Loucy (cell line): ENCODE results near the gene MS4A14.

Experiments used
- H2AFZ ChIP-seq: fragments of 200-600 bp; sonication (generic); 2 replicates; pipeline ENCODE4 v1.6.0; 2016; ENCODE audit warnings: antibody characterized with exemption, mild to moderate bottlenecking, low read length, moderate library complexity
- H3F3A ChIP-seq: fragments of 200-600 bp; 2 replicates; pipeline ENCODE4 v1.6.0; 2016; ENCODE audit warnings: antibody characterized with exemption, low read depth, mild to moderate bottlenecking
- H3K27me3 ChIP-seq: fragments of 200-600 bp; sonication (generic); 2 replicates; pipeline ENCODE4 v1.6.1; 2014; ENCODE audit warnings: low read length, mild to moderate bottlenecking; ENCODE audit not compliant: insufficient read depth, poor library complexity, severe bottlenecking
- H3K36me3 ChIP-seq: fragments of 200-600 bp; sonication (generic); 2 replicates; pipeline ENCODE4 v1.6.1; 2016; ENCODE audit warnings: low read length; ENCODE audit not compliant: insufficient read depth
- H3K4me1 ChIP-seq: fragments of 200-600 bp; sonication (generic); 2 replicates; pipeline ENCODE4 v1.5.1; 2014; ENCODE audit warnings: low read length, mild to moderate bottlenecking; ENCODE audit not compliant: insufficient read depth, poor library complexity, severe bottlenecking
- H3K4me2 ChIP-seq: fragments of 200-600 bp; sonication (generic); 2 replicates; pipeline ENCODE4 v1.6.0; 2014; ENCODE audit warnings: antibody characterized with exemption, low read length, low read depth, mild to moderate bottlenecking; ENCODE audit not compliant: poor library complexity, severe bottlenecking
- H3K4me3 ChIP-seq: fragments of 200-600 bp; sonication (generic); 2 replicates; pipeline ENCODE4 v1.5.1; 2014; ENCODE audit warnings: low read length, mild to moderate bottlenecking, mixed read lengths; ENCODE audit not compliant: poor library complexity, severe bottlenecking
- H3K79me2 ChIP-seq: fragments of 200-600 bp; sonication (generic); 2 replicates; pipeline ENCODE4 v1.6.1; 2014; ENCODE audit warnings: low read length; ENCODE audit not compliant: insufficient read depth
- H3K9ac ChIP-seq: fragments of 200-600 bp; sonication (generic); 2 replicates; pipeline ENCODE4 v1.6.0; 2014; ENCODE audit warnings: mild to moderate bottlenecking, low read depth, low read length, moderate library complexity; ENCODE audit not compliant: poor library complexity, severe bottlenecking
- H3K9me2 ChIP-seq: fragments of 200-600 bp; sonication (generic); replicated peaks from 2 replicates; pipeline ENCODE4 v1.6.1; 2016; ENCODE audit warnings: low read depth, low read length, mixed read lengths
- H3K9me3 ChIP-seq: fragments of 200-600 bp; sonication (generic); 2 replicates; pipeline ENCODE4 v1.6.1; 2014; ENCODE audit warnings: mild to moderate bottlenecking, antibody characterized with exemption, low read length, low read depth; ENCODE audit not compliant: insufficient read depth
- H4K20me1 ChIP-seq: fragments of 200-600 bp; sonication (generic); 2 replicates; pipeline ENCODE4 v1.6.0; 2014; ENCODE audit warnings: antibody characterized with exemption, low read length, mild to moderate bottlenecking; ENCODE audit not compliant: insufficient read depth, poor library complexity, severe bottlenecking
- EZH2phosphoT487 ChIP-seq: fragments of 200-600 bp; IDR thresholded peaks from 2 replicates; pipeline ENCODE4 v1.6.1; 2018; ENCODE audit warnings: antibody characterized with exemption, mild to moderate bottlenecking, moderate library complexity, borderline replicate concordance
- TF ChIP-seq, protein P1 (sequence below): fragments of 200-600 bp; sonication (generic); conservative IDR thresholded peaks from 2 replicates; pipeline ENCODE4 v1.5.1; 2014; ENCODE audit warnings: mild to moderate bottlenecking, antibody characterized with exemption, low read length

The MS4A14 gene

DNA sequence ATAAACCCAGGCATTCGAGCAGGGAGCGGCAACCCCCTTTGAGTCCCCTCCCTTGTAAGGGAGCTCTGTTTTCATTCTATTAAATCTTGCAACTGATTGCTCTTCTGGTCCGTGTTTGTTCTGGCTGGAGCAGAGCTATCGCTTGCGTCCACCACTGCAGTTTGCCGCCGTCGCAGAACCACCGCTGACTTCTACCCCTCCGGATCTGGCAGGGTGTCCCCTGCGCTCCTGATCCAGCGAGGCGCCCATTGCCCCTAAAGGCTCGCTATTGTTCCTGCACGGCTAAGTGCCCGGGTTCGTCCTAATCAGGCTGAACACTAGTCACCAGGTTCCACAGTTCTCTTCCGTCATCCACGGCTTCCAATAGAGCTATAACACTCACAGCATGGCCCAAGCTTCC lies 28.4 kb upstream of the MS4A14 start:
- H3K36me3 ChIP-seq, result no peaks in the 10 kb centered on the region
- no peak overlapping the region for H3K9ac ChIP-seq
- H3K9me2 ChIP-seq, result no peaks in the 10 kb centered on the region
- no peak overlapping the region for H3K4me2 ChIP-seq
- H2AFZ ChIP-seq, result no peak overlapping the region
- no peak overlapping the region for H3K4me3 ChIP-seq
- no peaks in the 10 kb centered on the region for H3K9me3 ChIP-seq
- no peaks in the 10 kb centered on the region for H4K20me1 ChIP-seq
- H3K27me3 ChIP-seq, result no peaks in the 10 kb centered on the region
- no peaks in the 10 kb centered on the region for H3F3A ChIP-seq
- H3K79me2 ChIP-seq, result no peaks in the 10 kb centered on the region
- H3K4me1 ChIP-seq, result peaks cover 16% of the 10 kb centered on the region
- TF ChIP-seq, protein P1, sequence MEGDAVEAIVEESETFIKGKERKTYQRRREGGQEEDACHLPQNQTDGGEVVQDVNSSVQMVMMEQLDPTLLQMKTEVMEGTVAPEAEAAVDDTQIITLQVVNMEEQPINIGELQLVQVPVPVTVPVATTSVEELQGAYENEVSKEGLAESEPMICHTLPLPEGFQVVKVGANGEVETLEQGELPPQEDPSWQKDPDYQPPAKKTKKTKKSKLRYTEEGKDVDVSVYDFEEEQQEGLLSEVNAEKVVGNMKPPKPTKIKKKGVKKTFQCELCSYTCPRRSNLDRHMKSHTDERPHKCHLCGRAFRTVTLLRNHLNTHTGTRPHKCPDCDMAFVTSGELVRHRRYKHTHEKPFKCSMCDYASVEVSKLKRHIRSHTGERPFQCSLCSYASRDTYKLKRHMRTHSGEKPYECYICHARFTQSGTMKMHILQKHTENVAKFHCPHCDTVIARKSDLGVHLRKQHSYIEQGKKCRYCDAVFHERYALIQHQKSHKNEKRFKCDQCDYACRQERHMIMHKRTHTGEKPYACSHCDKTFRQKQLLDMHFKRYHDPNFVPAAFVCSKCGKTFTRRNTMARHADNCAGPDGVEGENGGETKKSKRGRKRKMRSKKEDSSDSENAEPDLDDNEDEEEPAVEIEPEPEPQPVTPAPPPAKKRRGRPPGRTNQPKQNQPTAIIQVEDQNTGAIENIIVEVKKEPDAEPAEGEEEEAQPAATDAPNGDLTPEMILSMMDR, result no peak
- TF ChIP-seq EZH2phosphoT487, result no peak

DNA sequence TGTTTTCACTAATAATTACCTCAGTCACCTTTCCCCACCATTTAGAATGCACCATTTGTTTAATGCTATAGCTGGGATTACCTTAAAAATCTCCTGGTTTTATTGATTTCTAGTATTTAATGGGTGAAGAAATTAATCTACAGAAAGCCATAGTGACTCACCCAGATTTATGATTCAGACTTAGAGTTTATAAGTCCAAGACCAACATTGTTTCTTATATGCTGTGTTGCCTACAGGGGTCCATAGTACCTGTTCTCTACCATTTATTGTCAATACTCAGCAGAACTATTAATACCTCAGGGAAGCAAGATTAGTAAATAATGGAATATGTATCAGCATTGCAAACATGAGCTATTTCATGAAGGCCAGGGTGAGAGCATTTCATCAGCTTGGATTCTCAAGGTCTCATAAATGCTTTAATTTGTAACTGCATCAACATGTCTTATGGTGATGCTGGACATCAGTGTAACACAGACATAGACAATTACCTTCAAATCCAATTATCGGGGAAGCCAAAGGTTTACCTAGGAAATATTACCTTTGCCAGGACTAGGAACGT lies 25.9 kb upstream of the MS4A14 start:
- no peaks in the 10 kb centered on the region for H4K20me1 ChIP-seq
- H3K36me3 ChIP-seq, result no peaks in the 10 kb centered on the region
- TF ChIP-seq, protein P1, result no peak
- TF ChIP-seq EZH2phosphoT487, result no peak
- no peak overlapping the region for H3K9ac ChIP-seq
- H2AFZ ChIP-seq, result no peak overlapping the region
- peaks cover 25% of the 10 kb centered on the region for H3K4me1 ChIP-seq
- no peak overlapping the region for H3K4me3 ChIP-seq
- H3K9me2 ChIP-seq, result no peaks in the 10 kb centered on the region
- H3K9me3 ChIP-seq, result no peaks in the 10 kb centered on the region
- H3K79me2 ChIP-seq, result no peaks in the 10 kb centered on the region
- H3K4me2 ChIP-seq, result no peak overlapping the region
- H3K27me3 ChIP-seq, result no peaks in the 10 kb centered on the region
- no peaks in the 10 kb centered on the region for H3F3A ChIP-seq

DNA sequence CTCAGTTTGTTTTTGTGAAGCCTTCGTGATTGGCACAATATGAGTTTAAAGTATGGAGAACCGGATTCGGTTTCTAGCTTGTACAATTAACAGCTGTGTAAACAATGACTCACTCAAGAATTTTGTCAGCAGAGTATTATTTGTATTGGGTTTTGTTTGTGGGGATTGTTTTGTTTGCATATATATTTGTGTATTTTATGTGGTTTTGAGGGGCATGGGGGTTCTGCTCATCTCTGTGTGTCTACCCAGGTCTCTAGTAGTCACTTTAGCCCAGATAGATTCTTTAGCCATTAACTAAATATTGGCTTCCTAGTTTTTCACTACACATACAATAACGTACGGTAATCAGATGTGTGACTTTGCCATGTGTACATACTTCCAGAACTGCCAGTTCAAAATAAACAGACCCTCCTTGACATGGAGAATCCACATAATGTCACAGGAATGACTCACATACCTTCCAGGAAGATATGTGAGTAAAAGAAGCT lies 25.4 kb upstream of the MS4A14 start:
- no peaks in the 10 kb centered on the region for H3K79me2 ChIP-seq
- H3K9ac ChIP-seq, result no peak overlapping the region

More for the DNA sequence above, 25.4 kb upstream of the MS4A14 start:
- Histone ChIP-seq H4K20me1 (no peaks in the 10 kb centered on the region), H3K36me3 (no peaks in the 10 kb centered on the region), H3F3A (no peaks in the 10 kb centered on the region), H3K4me1 (peaks cover 28% of the 10 kb centered on the region), H3K4me2 (no peak overlapping the region), H3K4me3 (no peak overlapping the region), H3K9me3 (no peaks in the 10 kb centered on the region), H3K27me3 (no peaks in the 10 kb centered on the region), H2AFZ (no peak overlapping the region), H3K9me2 (no peaks in the 10 kb centered on the region)
- TF ChIP-seq, protein P1, result no peak
- TF ChIP-seq EZH2phosphoT487, result no peak
